Neural cell (in vitro differentiated cells): Measurements from ENCODE around the gene MXRA8.

ENCODE experiments used
- CTCF ChIP-seq: fragments of 450-650 bp; IDR thresholded peaks from 2 replicates; pipeline ENCODE4 v1.5.1; 2014; ENCODE audit warnings: antibody characterized with exemption, mild to moderate bottlenecking, moderate library complexity; ENCODE audit not compliant: poor library complexity, severe bottlenecking
- EP300 ChIP-seq: fragments of 450-650 bp; conservative IDR thresholded peaks from 2 replicates; pipeline ENCODE4 v1.6.1; 2014; ENCODE audit warnings: antibody characterized with exemption, mild to moderate bottlenecking, moderate library complexity; ENCODE audit not compliant: poor library complexity, severe bottlenecking
- EZH2 ChIP-seq: fragments of 200-600, 300-800 bp; shearing (Covaris generic), sonication (generic); IDR thresholded peaks from 2 replicates; pipeline ENCODE4 v1.6.1; 2014; ENCODE audit warnings: antibody characterized with exemption, low read length, borderline replicate concordance, mild to moderate bottlenecking; ENCODE audit not compliant: insufficient read depth, poor library complexity, severe bottlenecking
- POLR2AphosphoS5 ChIP-seq: IDR thresholded peaks from 2 replicates; pipeline ENCODE4 v1.6.1; 2012
- REST ChIP-seq: IDR thresholded peaks from 2 replicates; pipeline ENCODE4 v1.6.1; 2012; ENCODE audit warnings: borderline replicate concordance
- SMC3 ChIP-seq: fragments of 450-650 bp; conservative IDR thresholded peaks from 2 replicates; pipeline ENCODE4 v1.6.1; 2014; ENCODE audit warnings: antibody characterized with exemption, mild to moderate bottlenecking, moderate library complexity; ENCODE audit not compliant: poor library complexity

GRCh38 chr1:1331068-1331965 lies 27.0 kb downstream of the MXRA8 start, which contains the start of gene TAS1R3:
- TF ChIP-seq POLR2AphosphoS5 = no peak
- TF ChIP-seq CTCF = no peak
- TF ChIP-seq EP300 = no peak
- no peak for TF ChIP-seq EZH2
- no peak for TF ChIP-seq SMC3
- TF ChIP-seq REST = no peak
